NCI-H1048 (cell line): ENCODE measurements around the gene DMBX1.

ENCODE experiments used
- DNase-seq: peaks from one replicate; lab custom pipeline; 2025; lab: John Stamatoyannopoulos, UW

Gene DMBX1

GRCh38 chr1:46525253-46525983, 35.8 kb downstream of the DMBX1 start:
- DNase-seq: no peak

GRCh38 chr1:46526013-46526690, 36.5 kb downstream of the DMBX1 start:
- DNase-seq: no peak

- DNase-seq: no peak
Observed at GRCh38 chr1:46526691-46527291, 37.2 kb downstream of the DMBX1 start.

DNA sequence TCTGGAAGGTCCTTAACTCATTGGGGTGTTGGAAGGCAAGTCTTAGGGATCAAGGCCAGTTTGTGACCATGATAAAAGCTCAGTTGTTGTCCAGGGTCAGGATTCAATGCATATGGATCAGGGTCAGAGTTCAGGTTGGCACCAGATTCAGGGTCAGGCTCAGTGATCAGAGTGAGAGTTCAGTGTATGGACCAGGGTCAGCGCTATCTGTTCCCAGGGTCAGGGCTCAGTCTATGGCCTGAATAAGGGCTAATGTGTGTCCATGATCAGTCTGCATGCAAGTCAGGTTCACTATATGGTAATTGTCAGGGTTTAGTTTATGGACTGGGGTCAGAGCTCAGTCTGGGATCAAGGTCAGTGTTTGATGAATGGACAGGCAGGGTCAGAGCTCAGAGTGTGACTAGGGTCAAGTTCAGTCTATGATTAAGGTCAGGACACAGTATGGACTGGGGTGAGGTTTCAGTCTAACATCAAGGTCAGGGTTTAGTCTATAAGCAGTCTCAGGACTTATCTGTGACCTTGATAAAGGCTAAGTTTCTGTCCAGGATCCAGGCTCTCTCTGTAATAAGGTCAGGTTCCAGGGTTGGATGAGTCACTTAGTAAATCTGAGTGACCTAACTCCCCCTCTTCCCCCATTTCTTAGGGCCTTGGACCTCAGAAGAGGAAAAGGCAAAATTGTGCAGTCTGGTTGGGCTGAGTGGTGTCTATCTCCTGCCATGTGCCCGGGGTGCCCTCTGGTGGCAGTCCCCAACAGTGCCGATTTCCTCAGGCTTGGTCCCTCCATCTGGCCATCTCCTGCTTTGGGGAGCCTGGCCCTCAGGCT, 38.0 kb downstream of the DMBX1 start:
- DNase-seq: peak; percentile 54

GRCh38 chr1:46528297-46528955, 38.8 kb downstream of the DMBX1 start:
- no peak for DNase-seq

DNA sequence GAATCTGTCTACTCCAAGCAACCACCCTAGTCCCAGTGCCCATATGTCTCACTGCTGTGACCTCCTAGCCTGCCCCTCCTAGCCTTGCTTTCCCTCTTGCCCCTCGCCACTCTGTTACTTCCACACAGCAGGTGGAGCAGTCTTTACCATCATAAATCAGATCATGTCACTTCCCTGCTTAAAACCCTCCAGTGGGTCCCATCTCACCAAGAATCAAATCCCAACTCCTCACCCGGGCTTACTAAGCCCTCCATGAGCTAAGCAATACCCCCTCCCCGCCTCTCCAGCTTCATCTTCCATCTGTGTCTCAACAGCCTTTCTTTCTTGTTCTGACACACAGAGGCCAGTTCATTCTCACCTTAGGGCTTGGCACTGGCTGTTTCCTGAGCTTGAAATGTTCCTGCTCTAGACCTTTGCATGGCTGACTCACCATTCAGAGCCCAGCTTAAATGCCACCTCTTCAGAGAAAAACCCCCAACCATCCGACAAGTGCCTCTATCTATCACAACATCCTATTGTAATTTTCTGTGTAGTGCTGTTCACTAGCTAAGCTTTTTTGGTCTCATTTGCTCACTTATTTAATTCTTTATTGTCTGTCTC, 39.5 kb downstream of the DMBX1 start:
- DNase-seq: no peak

- no peak for DNase-seq
Observed at GRCh38 chr1:46530311-46530710, 40.7 kb downstream of the DMBX1 start.

GRCh38 chr1:46530791-46531409, 41.3 kb downstream of the DMBX1 start:
- no peak for DNase-seq

DNA sequence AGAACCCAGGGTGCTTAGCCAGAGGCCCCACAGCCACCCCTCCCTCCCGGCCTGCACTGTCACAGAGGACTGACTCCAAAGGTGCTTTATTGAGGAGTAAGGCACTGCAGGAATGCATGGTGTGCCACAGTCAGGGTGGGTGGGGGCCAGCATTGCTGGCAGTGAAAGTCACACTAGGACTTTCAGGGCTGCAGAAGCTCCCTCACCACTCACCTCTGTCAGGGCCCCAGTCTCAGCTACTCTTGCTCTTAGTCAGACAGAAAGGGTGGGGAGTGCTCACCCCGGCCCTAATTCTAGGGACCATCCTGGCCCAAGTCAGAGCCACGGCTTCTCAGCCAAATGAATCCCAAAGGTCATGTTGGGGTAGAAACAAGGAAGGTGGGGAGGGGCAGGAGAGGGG, 42.5 kb downstream of the DMBX1 start:
- DNase-seq: no peak

GRCh38 chr1:46532498-46533178, 43.0 kb downstream of the DMBX1 start:
- no peak for DNase-seq

- no peak for DNase-seq
Observed at GRCh38 chr1:46533179-46533864, 43.7 kb downstream of the DMBX1 start.

DNA sequence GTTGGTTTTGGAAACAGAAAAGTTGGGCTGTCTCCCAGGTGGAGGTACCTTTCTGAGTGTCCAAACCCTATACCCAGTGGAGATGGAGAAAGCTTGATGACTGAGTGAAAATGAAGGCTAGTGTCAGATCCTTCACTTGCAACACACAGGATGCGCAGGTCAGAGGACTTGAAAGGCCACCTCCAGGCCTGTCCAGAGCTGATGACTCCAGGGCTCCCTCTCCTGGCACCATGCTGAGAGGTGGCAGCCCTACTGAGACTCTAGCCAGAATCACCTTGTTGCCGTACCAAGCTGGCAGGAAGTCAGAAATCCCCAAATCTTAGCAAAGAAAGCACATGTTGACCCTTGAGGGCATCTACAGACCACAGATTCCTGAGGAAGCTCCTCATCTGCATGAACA, 45.4 kb downstream of the DMBX1 start:
- no peak for DNase-seq

DNA sequence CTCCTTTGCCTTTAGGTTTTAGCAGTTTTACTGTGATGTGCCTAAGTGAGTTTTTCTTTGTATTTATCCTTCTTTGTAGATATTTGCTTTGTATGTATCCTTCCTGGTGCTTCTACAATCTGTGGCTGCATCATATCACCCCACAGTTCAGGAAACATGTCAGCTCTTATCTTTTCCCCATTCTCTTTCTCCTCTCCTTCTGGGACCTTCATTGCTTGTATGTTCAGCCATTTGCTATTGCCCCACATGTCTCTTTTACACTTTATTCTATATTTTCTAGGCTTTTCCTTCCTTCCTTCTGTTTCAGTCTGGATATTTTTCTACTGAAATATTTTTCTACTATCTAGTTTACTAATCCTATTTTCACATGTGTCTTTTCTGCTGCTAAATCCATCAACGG, 46.9 kb downstream of the DMBX1 start:
- no peak for DNase-seq

- no peak for DNase-seq
Observed at GRCh38 chr1:46537651-46538050, 48.0 kb downstream of the DMBX1 start.

- no peak for DNase-seq
Observed at GRCh38 chr1:46538147-46538546, 48.5 kb downstream of the DMBX1 start.
